Muscle of back (tissue), 11 donors: Measurements from ENCODE around the gene ZDHHC11. TPM values are rescaled to one million over a fixed set of nuclear protein-coding genes. Genes with fewer than 3 reads are reported as not detected.
"Not testable (repeated sequence)": the region's sequence is repeated elsewhere in the genome, so short reads cannot be mapped to it uniquely, and the experiment has no call there.

Source experiments
- DNase-seq, 3 donors: peaks; one replicate each; pipeline versions ENCODE4 v3.0.0 to v3.0.0-alpha.2; 2013
- polyA plus RNA-seq, 10 donors: library from polyadenylated mRNA; unstranded; fragments of 120-200 nt; gene quantifications; one replicate each; pipeline ENCODE4 v1.2.1, GENCODE V29; 2013; ENCODE audit not compliant: insufficient read length in 10 of 10

The ZDHHC11 gene
- polyA plus RNA-seq, 10 donors: 3.9 to 25.0 (median 7.9) TPM

GRCh38 chr5:811384-811783 lies 39.4 kb downstream of the ZDHHC11 start:
- not testable (repeated sequence) for DNase-seq

GRCh38 chr5:807719-808514 lies 42.9 kb downstream of the ZDHHC11 start:
- not testable (repeated sequence) for DNase-seq

- DNase-seq: no peak
Observed at GRCh38 chr5:801472-801871, 49.3 kb downstream of the ZDHHC11 start.

GRCh38 chr5:801055-801454 lies 49.7 kb downstream of the ZDHHC11 start:
- DNase-seq: not testable (repeated sequence)

- not testable (repeated sequence) for DNase-seq
Observed at GRCh38 chr5:798505-799138, 52.2 kb downstream of the ZDHHC11 start.

- not testable (repeated sequence) for DNase-seq
Observed at GRCh38 chr5:797986-798385, 52.8 kb downstream of the ZDHHC11 start.

GRCh38 chr5:795873-796272 lies 54.9 kb downstream of the ZDHHC11 start:
- not testable (repeated sequence) for DNase-seq

- not testable (repeated sequence) for DNase-seq
Observed at GRCh38 chr5:794948-795347, 55.8 kb downstream of the ZDHHC11 start.

- not testable (repeated sequence) for DNase-seq
Observed at GRCh38 chr5:788703-789102, 62.1 kb downstream of the ZDHHC11 start.

GRCh38 chr5:787857-788233 lies 62.9 kb downstream of the ZDHHC11 start:
- not testable (repeated sequence) for DNase-seq

- DNase-seq: not testable (repeated sequence)
Observed at GRCh38 chr5:787224-787856, 63.4 kb downstream of the ZDHHC11 start.

GRCh38 chr5:785181-785705 lies 65.5 kb downstream of the ZDHHC11 start:
- not testable (repeated sequence) for DNase-seq

- DNase-seq: peak; percentile 64 to 68 (median 64)
Observed at GRCh38 chr5:784428-785177, 66.2 kb downstream of the ZDHHC11 start, which contains the start of gene ZDHHC11B. Gene ZDHHC11B, minus strand, starts transcription at chr5:784729. Its CDS starts 17,810 bp downstream, at chr5:766919.

- DNase-seq: not testable (repeated sequence)
Observed at GRCh38 chr5:783881-784427, 66.8 kb downstream of the ZDHHC11 start.

GRCh38 chr5:783049-783802 lies 67.6 kb downstream of the ZDHHC11 start:
- DNase-seq: not testable (repeated sequence)

GRCh38 chr5:782356-782755 lies 68.4 kb downstream of the ZDHHC11 start:
- DNase-seq: not testable (repeated sequence)

GRCh38 chr5:780571-780970 lies 70.2 kb downstream of the ZDHHC11 start:
- DNase-seq: not testable (repeated sequence)

GRCh38 chr5:778967-779366 lies 71.8 kb downstream of the ZDHHC11 start:
- not testable (repeated sequence) for DNase-seq

GRCh38 chr5:778421-778820 lies 72.4 kb downstream of the ZDHHC11 start:
- not testable (repeated sequence) for DNase-seq

- no peak for DNase-seq
Observed at GRCh38 chr5:777756-778161, 73.0 kb downstream of the ZDHHC11 start.
